HepG2 (cell line): Measurements from ENCODE around the gene PTPRO. TPM values are rescaled to one million over a fixed set of nuclear protein-coding genes. Genes with fewer than 3 reads are reported as not detected.

Source experiments
- ATAC-seq: fragments of 200-7000 bp; cut with Tn5 transposase; 3 replicates; pipeline ENCODE4 v1.9.1; 2020; ENCODE audit warnings: mild to moderate bottlenecking, moderate library complexity
- BruUV-seq: library from RNA; stranded (reverse); fragments of 400-500 nt; replicated peaks from 2 replicates; lab custom pipeline; 2021; lab: Mats Ljungman, UMichigan
- CTCF ChIA-PET: fragments of 300-600 bp; formaldehyde crosslinking; extraction: SDS; loops from one replicate; lab custom pipeline; 2021; ENCODE audit warnings: low total read pairs, inconsistent platforms, low intra/inter-chr PET ratio; lab: Yijun Ruan, JAX
- POLR2A ChIA-PET: fragments of 350-600 bp; sonication (Branson Sonifier 250); formaldehyde crosslinking; loops from one replicate; lab custom pipeline; 2020; ENCODE audit warnings: antibody characterized with exemption, inconsistent platforms; lab: Yijun Ruan, JAX
- DNase-seq: peaks from one replicate; pipeline ENCODE4 v3.0.0-alpha.2; 2015; ENCODE audit warnings: low spot score
- FAIRE-seq: peaks from 3 replicates; lab custom pipeline; 2011; peaks lifted over from hg19 to GRCh38; lab: Jason Lieb, UNC
- H2AFZ ChIP-seq: one replicate; pipeline ENCODE4 v1.6.1; 2011; ENCODE audit warnings: low read length, inconsistent platforms
- H3K27ac ChIP-seq: fragments of 300-600 bp; 3 replicates; pipeline ENCODE4 v1.8.0; 2011; ENCODE audit warnings: mixed run types, mild to moderate bottlenecking, mixed read lengths, low read length, inconsistent platforms; ENCODE audit not compliant: insufficient read depth; ENCODE audit errors: extremely low read length
- H3K27me3 ChIP-seq, 2 experiments: fragments of 200-600 bp in 1 of 2; 2 replicates in 1 of 2; 3 replicates in 1 of 2; pipeline versions ENCODE4 v1.6.0 to v1.8.0; 2011; ENCODE audit warnings: low read length in 2 of 2, mild to moderate bottlenecking in 2 of 2, moderate library complexity in 2 of 2, inconsistent platforms in 1 of 2; ENCODE audit not compliant: insufficient read depth in 2 of 2, control insufficient read depth in 1 of 2
- H3K36me3 ChIP-seq, 2 experiments: fragments of 200-600 bp in 1 of 2; replicated peaks in 1 of 2; 2 replicates in 1 of 2; 3 replicates in 1 of 2; pipeline versions ENCODE4 v1.5.1 to v1.8.0; 2011; ENCODE audit warnings: low read length in 2 of 2, inconsistent platforms in 1 of 2; ENCODE audit not compliant: insufficient read depth in 2 of 2, control insufficient read depth in 1 of 2
- H3K4me1 ChIP-seq: 2 replicates; pipeline ENCODE4 v1.5.1; 2012; ENCODE audit warnings: low read length, inconsistent platforms; ENCODE audit not compliant: insufficient read depth
- H3K4me2 ChIP-seq: 2 replicates; pipeline ENCODE4 v1.6.0; 2011; ENCODE audit warnings: low read depth, low read length, inconsistent platforms
- H3K4me3 ChIP-seq, 3 experiments: fragments of 200-600 bp in 1 of 3; sonication (generic), shearing (Covaris generic) in 1 of 3; replicated peaks in 1 of 3; 2 replicates each; pipeline ENCODE4 v1.5.1; 2011 to 2016; ENCODE audit warnings: low read length in 3 of 3, inconsistent platforms in 2 of 3, low read depth in 2 of 3, mild to moderate bottlenecking in 2 of 3, control low read depth in 1 of 3, mixed read lengths in 1 of 3; ENCODE audit not compliant: insufficient read depth in 1 of 3
- H3K79me2 ChIP-seq: one replicate; pipeline ENCODE4 v1.6.1; 2011; ENCODE audit warnings: low read length, inconsistent platforms; ENCODE audit not compliant: insufficient read depth
- H3K9ac ChIP-seq: 2 replicates; pipeline ENCODE4 v1.6.0; 2011; ENCODE audit warnings: mild to moderate bottlenecking, low read depth, low read length, inconsistent platforms; ENCODE audit not compliant: insufficient read depth
- H3K9me3 ChIP-seq: 2 replicates; pipeline ENCODE4 v1.5.1; 2012; ENCODE audit warnings: mild to moderate bottlenecking, low read length
- H4K20me1 ChIP-seq: 2 replicates; pipeline ENCODE4 v1.6.0; 2011; ENCODE audit warnings: inconsistent platforms, mild to moderate bottlenecking, low read length, moderate library complexity; ENCODE audit not compliant: insufficient read depth
- EHMT2 ChIP-seq: fragments of 200-600 bp; sonication (generic); IDR thresholded peaks from 2 replicates; pipeline ENCODE4 v1.7.0; 2017; ENCODE audit warnings: antibody characterized with exemption, low read depth, low read length, borderline replicate concordance
- SRSF9 ChIP-seq: fragments of 200-400 bp; formaldehyde crosslinking; IDR thresholded peaks from 2 replicates; pipeline ENCODE4 v1.6.1; 2018; ENCODE audit warnings: borderline replicate concordance, mild to moderate bottlenecking, low read depth, low read length; ENCODE audit not compliant: insufficient read depth, poor library complexity, severe bottlenecking
- U2AF2 ChIP-seq: fragments of 200-400 bp; formaldehyde crosslinking; IDR thresholded peaks from 2 replicates; pipeline ENCODE4 v1.6.1; 2017; ENCODE audit warnings: low read depth, mild to moderate bottlenecking, low read length
- ZNF207 ChIP-seq: fragments of 450-650 bp; IDR thresholded peaks from 2 replicates; pipeline ENCODE4 v1.6.1; 2016; ENCODE audit warnings: antibody characterized with exemption, borderline replicate concordance
- ZNF225 ChIP-seq: sonication (generic); formaldehyde crosslinking; IDR thresholded peaks from 2 replicates; pipeline ENCODE4 v1.4.0; 2020; ENCODE audit warnings: mild to moderate bottlenecking, missing genetic modification reagents
- ZNF282 ChIP-seq: fragments of 450-650 bp; IDR thresholded peaks from 2 replicates; pipeline ENCODE4 v1.6.1; 2018; ENCODE audit not compliant: partially characterized antibody
- ZSCAN25 ChIP-seq: sonication (generic); formaldehyde crosslinking; IDR thresholded peaks from 2 replicates; pipeline ENCODE4 v1.8.0; 2022; ENCODE audit warnings: mild to moderate bottlenecking, missing genetic modification reagents
- whole genome bisulfite sequencing: methylation state at CpG from one replicate; pipeline ENCODE4 v1.1.6; 2017; ENCODE audit warnings: low lambda C conversion rate; 5-methylcytosine and 5-hydroxymethylcytosine counted together
- in situ Hi-C: cut with HindIII; loops from 2 replicates; pipeline ENCODE4 v1.10.0; 2017; ENCODE audit warnings: low pct_unique_long_range_greater_than_20kb; ENCODE audit not compliant: extremely low pct_ligation_motif_present
- intact Hi-C: fragments of 100-400 bp; cut with micrococcal nuclease; formaldehyde crosslinking; loops from one replicate; pipeline ENCODE4 v1.10.0; 2022; ENCODE audit not compliant: unreplicated experiment
- polyA plus RNA-seq, 8 experiments: library from polyadenylated mRNA; depleted of rRNA in 3 of 8; stranded (reverse) in 7 of 8; unstranded in 1 of 8; fragments of >200 nt; fragmentation: Illumina TruSeq in 4 of 8; extraction: Trizol in 4 of 8; gene quantifications; 2 replicates each; pipeline versions ENCODE4 v1.2.1 to v1.2.3, GENCODE V29; 2011 to 2016; ENCODE audit warnings: low read depth in 4 of 8, missing spikeins in 1 of 8, mixed read lengths in 1 of 8; ENCODE audit not compliant: insufficient read depth in 1 of 8
- total RNA-seq, 5 experiments: library from RNA; depleted of rRNA; stranded (reverse); fragments of >200 nt; fragmentation: Illumina TruSeq; extraction: Trizol; gene quantifications; 2 replicates each; pipeline ENCODE4 v1.2.3, GENCODE V29; 2016; ENCODE audit warnings: low read depth in 1 of 5
- TF ChIP-seq, protein P1 (sequence below): sonication (generic); formaldehyde crosslinking; IDR thresholded peaks from 2 replicates; pipeline ENCODE4 v1.4.0; 2020; ENCODE audit warnings: missing genetic modification reagents, borderline replicate concordance
- TF ChIP-seq, protein P2 (sequence below): sonication (generic); formaldehyde crosslinking; conservative IDR thresholded peaks from 2 replicates; pipeline ENCODE4 v1.4.0; 2020; ENCODE audit warnings: mild to moderate bottlenecking, missing genetic modification reagents, moderate library complexity
- TF ChIP-seq, protein P3 (sequence below): IDR thresholded peaks from 2 replicates; pipeline ENCODE4 v1.6.1; 2018; ENCODE audit warnings: missing genetic modification reagents, mild to moderate bottlenecking, missing compliant biosample characterization

The PTPRO gene
- total and polyA plus RNA-seq, 2 of the 13 experiments (the other 11 are each of a cell fraction or from before 2014, with no cell fraction given): 0.04 TPM; not detected in 1

DNA sequence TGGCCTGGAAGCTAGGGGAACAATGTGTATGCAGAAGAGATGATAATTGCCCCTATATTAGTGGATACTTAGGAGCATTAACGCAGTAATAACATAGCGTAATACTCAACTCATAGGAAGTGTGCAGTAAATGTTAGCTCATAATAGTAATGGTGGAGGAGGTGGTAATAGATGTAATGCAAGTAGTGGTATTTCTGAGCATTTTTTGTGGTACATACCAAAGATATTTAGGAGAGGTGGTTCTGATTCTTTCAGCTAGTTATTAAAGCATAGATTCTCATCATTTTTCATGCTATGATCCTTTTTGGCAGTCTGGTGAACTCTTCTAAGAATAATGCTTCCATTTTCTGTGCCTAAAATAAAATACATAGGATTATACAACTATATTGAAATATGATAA lies 233.1 kb downstream of the PTPRO start (continued):
- TF ChIP-seq, protein P1, sequence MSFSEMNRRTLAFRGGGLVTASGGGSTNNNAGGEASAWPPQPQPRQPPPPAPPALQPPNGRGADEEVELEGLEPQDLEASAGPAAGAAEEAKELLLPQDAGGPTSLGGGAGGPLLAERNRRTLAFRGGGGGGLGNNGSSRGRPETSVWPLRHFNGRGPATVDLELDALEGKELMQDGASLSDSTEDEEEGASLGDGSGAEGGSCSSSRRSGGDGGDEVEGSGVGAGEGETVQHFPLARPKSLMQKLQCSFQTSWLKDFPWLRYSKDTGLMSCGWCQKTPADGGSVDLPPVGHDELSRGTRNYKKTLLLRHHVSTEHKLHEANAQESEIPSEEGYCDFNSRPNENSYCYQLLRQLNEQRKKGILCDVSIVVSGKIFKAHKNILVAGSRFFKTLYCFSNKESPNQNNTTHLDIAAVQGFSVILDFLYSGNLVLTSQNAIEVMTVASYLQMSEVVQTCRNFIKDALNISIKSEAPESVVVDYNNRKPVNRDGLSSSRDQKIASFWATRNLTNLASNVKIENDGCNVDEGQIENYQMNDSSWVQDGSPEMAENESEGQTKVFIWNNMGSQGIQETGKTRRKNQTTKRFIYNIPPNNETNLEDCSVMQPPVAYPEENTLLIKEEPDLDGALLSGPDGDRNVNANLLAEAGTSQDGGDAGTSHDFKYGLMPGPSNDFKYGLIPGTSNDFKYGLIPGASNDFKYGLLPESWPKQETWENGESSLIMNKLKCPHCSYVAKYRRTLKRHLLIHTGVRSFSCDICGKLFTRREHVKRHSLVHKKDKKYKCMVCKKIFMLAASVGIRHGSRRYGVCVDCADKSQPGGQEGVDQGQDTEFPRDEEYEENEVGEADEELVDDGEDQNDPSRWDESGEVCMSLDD (CRISPR knock-in tag): no peak
- TF ChIP-seq EHMT2 (no peak), U2AF2 (no peak), SRSF9 (no peak), ZSCAN25 (no peak), ZNF225 (no peak), ZNF282 (no peak)

DNA sequence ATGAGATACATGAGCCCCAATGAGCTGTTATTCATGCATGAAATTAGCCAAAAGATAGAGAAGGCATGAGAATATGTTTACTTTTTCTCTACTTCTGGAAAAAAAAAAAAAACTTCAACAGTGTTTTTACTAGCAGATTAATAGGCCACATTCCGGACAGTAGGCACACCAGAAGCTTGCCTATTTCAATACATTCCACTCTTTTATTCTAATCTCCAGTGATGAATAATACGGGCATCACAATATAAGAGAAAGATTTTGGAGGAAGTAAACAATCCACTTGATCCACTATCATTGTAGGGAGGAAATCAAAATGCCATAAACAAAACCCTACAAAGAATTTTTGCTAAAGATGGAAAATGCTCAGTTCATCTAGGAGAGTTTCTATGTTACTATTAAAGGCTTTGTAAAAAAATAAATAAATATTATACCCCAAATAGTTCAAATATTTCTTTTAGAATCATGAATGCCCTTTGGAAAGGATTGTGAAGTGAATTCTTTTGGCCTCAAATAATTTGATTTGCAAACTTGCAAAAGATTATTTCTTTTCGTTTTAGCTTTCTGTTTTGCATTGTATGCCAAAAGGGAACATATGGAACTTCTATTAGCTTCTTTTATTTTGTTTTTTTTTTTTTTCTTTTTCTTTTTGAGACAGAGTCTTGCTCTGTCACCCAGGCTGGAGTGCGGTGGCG lies 234.2 kb downstream of the PTPRO start:
- no peaks in the 10 kb centered on the region for H3K79me2 ChIP-seq
- 45% methylated on average over 5 of the region's 5 CpGs for WGBS
- no peaks in the 10 kb centered on the region for H3K4me1 ChIP-seq
- H3K9ac ChIP-seq: no peak overlapping the region
- in situ Hi-C loops: no loop called here
- H3K9me3 ChIP-seq: no peaks in the 10 kb centered on the region
- H4K20me1 ChIP-seq: no peaks in the 10 kb centered on the region
- H3K36me3 ChIP-seq: no peaks in the 10 kb centered on the region
- FAIRE-seq (no peak), DNase-seq (no peak), ATAC-seq (no peak)
- BruUV-seq: no TSS peak
- intact Hi-C loops: no loop called here
- CTCF ChIA-PET: no interaction called here
- POLR2A ChIA-PET: no interaction called here
- peaks cover 0 to 8% of the 10 kb centered on the region in 2 experiments; a peak in 2 of 5 replicates for H3K27me3 ChIP-seq
- no peak overlapping the region for H3K27ac ChIP-seq
- no peak overlapping the region for H3K4me2 ChIP-seq
- H3K4me3 ChIP-seq: no peak overlapping the region
- no peak overlapping the region for H2AFZ ChIP-seq
- TF ChIP-seq, protein P2, sequence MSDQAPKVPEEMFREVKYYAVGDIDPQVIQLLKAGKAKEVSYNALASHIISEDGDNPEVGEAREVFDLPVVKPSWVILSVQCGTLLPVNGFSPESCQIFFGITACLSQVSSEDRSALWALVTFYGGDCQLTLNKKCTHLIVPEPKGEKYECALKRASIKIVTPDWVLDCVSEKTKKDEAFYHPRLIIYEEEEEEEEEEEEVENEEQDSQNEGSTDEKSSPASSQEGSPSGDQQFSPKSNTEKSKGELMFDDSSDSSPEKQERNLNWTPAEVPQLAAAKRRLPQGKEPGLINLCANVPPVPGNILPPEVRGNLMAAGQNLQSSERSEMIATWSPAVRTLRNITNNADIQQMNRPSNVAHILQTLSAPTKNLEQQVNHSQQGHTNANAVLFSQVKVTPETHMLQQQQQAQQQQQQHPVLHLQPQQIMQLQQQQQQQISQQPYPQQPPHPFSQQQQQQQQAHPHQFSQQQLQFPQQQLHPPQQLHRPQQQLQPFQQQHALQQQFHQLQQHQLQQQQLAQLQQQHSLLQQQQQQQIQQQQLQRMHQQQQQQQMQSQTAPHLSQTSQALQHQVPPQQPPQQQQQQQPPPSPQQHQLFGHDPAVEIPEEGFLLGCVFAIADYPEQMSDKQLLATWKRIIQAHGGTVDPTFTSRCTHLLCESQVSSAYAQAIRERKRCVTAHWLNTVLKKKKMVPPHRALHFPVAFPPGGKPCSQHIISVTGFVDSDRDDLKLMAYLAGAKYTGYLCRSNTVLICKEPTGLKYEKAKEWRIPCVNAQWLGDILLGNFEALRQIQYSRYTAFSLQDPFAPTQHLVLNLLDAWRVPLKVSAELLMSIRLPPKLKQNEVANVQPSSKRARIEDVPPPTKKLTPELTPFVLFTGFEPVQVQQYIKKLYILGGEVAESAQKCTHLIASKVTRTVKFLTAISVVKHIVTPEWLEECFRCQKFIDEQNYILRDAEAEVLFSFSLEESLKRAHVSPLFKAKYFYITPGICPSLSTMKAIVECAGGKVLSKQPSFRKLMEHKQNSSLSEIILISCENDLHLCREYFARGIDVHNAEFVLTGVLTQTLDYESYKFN (CRISPR knock-in tag): no peak
- TF ChIP-seq, protein P3, sequence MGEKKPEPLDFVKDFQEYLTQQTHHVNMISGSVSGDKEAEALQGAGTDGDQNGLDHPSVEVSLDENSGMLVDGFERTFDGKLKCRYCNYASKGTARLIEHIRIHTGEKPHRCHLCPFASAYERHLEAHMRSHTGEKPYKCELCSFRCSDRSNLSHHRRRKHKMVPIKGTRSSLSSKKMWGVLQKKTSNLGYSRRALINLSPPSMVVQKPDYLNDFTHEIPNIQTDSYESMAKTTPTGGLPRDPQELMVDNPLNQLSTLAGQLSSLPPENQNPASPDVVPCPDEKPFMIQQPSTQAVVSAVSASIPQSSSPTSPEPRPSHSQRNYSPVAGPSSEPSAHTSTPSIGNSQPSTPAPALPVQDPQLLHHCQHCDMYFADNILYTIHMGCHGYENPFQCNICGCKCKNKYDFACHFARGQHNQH: no peak
- TF ChIP-seq ZNF207: no peak
